Measurements from ENCODE around the gene OLFML2B. TPM values are rescaled to one million over a fixed set of nuclear protein-coding genes. Genes with fewer than 3 reads are reported as not detected.
"Not testable (repeated sequence)": the region's sequence is repeated elsewhere in the genome, so short reads cannot be mapped to it uniquely, and the experiment has no call there.

Gene OLFML2B
- total RNA-seq, 1 donor from 2014 or later = 3.4 TPM

GRCh38 chr1:162060314-162060713 lies 36.6 kb upstream of the OLFML2B start:
- no peak overlapping the region for H3K4me3 ChIP-seq
- peaks cover 26% of the 10 kb centered on the region for H3K27me3 ChIP-seq (ENCODE audit: low read depth)
- DNase-seq = no peak
- H3K27ac ChIP-seq (replicated peaks) = no peak overlapping the region
- H3K9me3 ChIP-seq (replicated peaks) = no peaks in the 10 kb centered on the region
- H3K36me3 ChIP-seq = no peaks in the 10 kb centered on the region
- TF ChIP-seq CTCF (IDR thresholded peaks at IDR 0.05; ENCODE audit: borderline replicate concordance) = no peak
- intact Hi-C loops (cut with micrococcal nuclease) = no loop called here
- H3K4me1 ChIP-seq = peaks cover 32% of the 10 kb centered on the region

- Histone ChIP-seq H3K27ac (replicated peaks) (no peak overlapping the region), H3K4me1 (peaks cover 32% of the 10 kb centered on the region), H3K4me3 (no peak overlapping the region), H3K27me3 (ENCODE audit: low read depth) (peaks cover 20% of the 10 kb centered on the region), H3K9me3 (replicated peaks) (no peaks in the 10 kb centered on the region), H3K36me3 (no peaks in the 10 kb centered on the region)
- intact Hi-C loops (cut with micrococcal nuclease) = loop anchor here (5.0 kb wide), 2 partner anchors 218 to 333 kb away; no protein-coding TSS in a partner anchor
- no peak for DNase-seq
- no peak for TF ChIP-seq CTCF (IDR thresholded peaks at IDR 0.05; ENCODE audit: borderline replicate concordance)
Measured at GRCh38 chr1:162059721-162060120, 36.1 kb upstream of the OLFML2B start.

- no peaks in the 10 kb centered on the region for H3K9me3 ChIP-seq (replicated peaks)
- no peak for DNase-seq
- no peak for TF ChIP-seq CTCF (IDR thresholded peaks at IDR 0.05; ENCODE audit: borderline replicate concordance)
- H3K27ac ChIP-seq (replicated peaks) = no peak overlapping the region
- no peaks in the 10 kb centered on the region for H3K36me3 ChIP-seq
- peaks cover 5% of the 10 kb centered on the region for H3K27me3 ChIP-seq (ENCODE audit: low read depth)
- intact Hi-C loops (cut with micrococcal nuclease) = loop anchor here (5.0 kb wide), 2 partner anchors 221 to 336 kb away; no protein-coding TSS in a partner anchor
- H3K4me3 ChIP-seq = no peak overlapping the region
- H3K4me1 ChIP-seq = peaks cover 5% of the 10 kb centered on the region
Measured at GRCh38 chr1:162056579-162056978, 32.9 kb upstream of the OLFML2B start.

- H3K27me3 ChIP-seq (ENCODE audit: low read depth) = peaks cover 3% of the 10 kb centered on the region
- intact Hi-C loops (cut with micrococcal nuclease) = loop anchor here (5.0 kb wide), 2 partner anchors 221 to 336 kb away; no protein-coding TSS in a partner anchor
- TF ChIP-seq CTCF (IDR thresholded peaks at IDR 0.05; ENCODE audit: borderline replicate concordance) = peak; percentile 90
- no peaks in the 10 kb centered on the region for H3K36me3 ChIP-seq
- no peak overlapping the region for H3K27ac ChIP-seq (replicated peaks)
- H3K4me1 ChIP-seq = peaks cover 5% of the 10 kb centered on the region
- H3K9me3 ChIP-seq (replicated peaks) = no peaks in the 10 kb centered on the region
- H3K4me3 ChIP-seq = no peak overlapping the region
- DNase-seq = peak; percentile 37
Measured at GRCh38 chr1:162056043-162056442, 32.4 kb upstream of the OLFML2B start.

GRCh38 chr1:162055062-162055461 lies 31.4 kb upstream of the OLFML2B start:
- Histone ChIP-seq H3K9me3 (replicated peaks) (no peaks in the 10 kb centered on the region), H3K27me3 (ENCODE audit: low read depth) (peaks cover 3% of the 10 kb centered on the region), H3K27ac (replicated peaks) (no peak overlapping the region), H3K36me3 (no peaks in the 10 kb centered on the region), H3K4me1 (peaks cover 5% of the 10 kb centered on the region), H3K4me3 (no peak overlapping the region)
- intact Hi-C loops (cut with micrococcal nuclease) = loop anchor here (5.0 kb wide), 2 partner anchors 222 to 337 kb away; no protein-coding TSS in a partner anchor
- TF ChIP-seq CTCF (IDR thresholded peaks at IDR 0.05; ENCODE audit: borderline replicate concordance) = no peak
- no peak for DNase-seq

- H3K4me3 ChIP-seq; H3K9me3 ChIP-seq (replicated peaks); DNase-seq; H3K4me1 ChIP-seq; intact Hi-C loops (cut with micrococcal nuclease); H3K36me3 ChIP-seq; H3K27ac ChIP-seq (replicated peaks); H3K27me3 ChIP-seq (ENCODE audit: low read depth): not testable (repeated sequence)
Measured at GRCh38 chr1:162053949-162054348, 30.3 kb upstream of the OLFML2B start.
